ENCODE measurements around the gene LPCAT2.

Gene LPCAT2

GRCh38 chr16:55499951-55500529 is 8.8 kb upstream of the LPCAT2 start:
- no peak overlapping the region for H3K4me3 ChIP-seq (ENCODE audit: low read length)
- DNase-seq (ENCODE audit: low read depth, low spot score) = peak; percentile 47

GRCh38 chr16:55500530-55501011 is 8.3 kb upstream of the LPCAT2 start:
- no peak for DNase-seq (ENCODE audit: low read depth, low spot score)
- no peak overlapping the region for H3K4me3 ChIP-seq (ENCODE audit: low read length)

GRCh38 chr16:55501549-55502322 is 7.1 kb upstream of the LPCAT2 start:
- no peak for DNase-seq (ENCODE audit: low read depth, low spot score)

GRCh38 chr16:55502801-55503366 is 6.0 kb upstream of the LPCAT2 start:
- no peak for DNase-seq (ENCODE audit: low read depth, low spot score)
- no peak overlapping the region for H3K4me3 ChIP-seq (ENCODE audit: low read length)

More at GRCh38 chr16:55501549-55502322, 7.1 kb upstream of the LPCAT2 start:
- H3K4me3 ChIP-seq (ENCODE audit: low read length) = no peak overlapping the region

- no peak overlapping the region for H3K4me3 ChIP-seq (ENCODE audit: low read length)
- no peak for DNase-seq (ENCODE audit: low read depth, low spot score)
Measured at GRCh38 chr16:55503726-55504550, 4.9 kb upstream of the LPCAT2 start.

- no peak overlapping the region for H3K4me3 ChIP-seq (ENCODE audit: low read length)
Measured at GRCh38 chr16:55505333-55506015, 3.4 kb upstream of the LPCAT2 start.

GRCh38 chr16:55506083-55506482 is 2.8 kb upstream of the LPCAT2 start:
- H3K4me3 ChIP-seq (ENCODE audit: low read length) = no peak overlapping the region
- DNase-seq (ENCODE audit: low read depth, low spot score) = no peak

More at GRCh38 chr16:55505333-55506015, 3.4 kb upstream of the LPCAT2 start:
- DNase-seq (ENCODE audit: low read depth, low spot score) = no peak

GRCh38 chr16:55506708-55507107 is 2.2 kb upstream of the LPCAT2 start:
- H3K4me3 ChIP-seq (ENCODE audit: low read length) = no peak overlapping the region
- DNase-seq (ENCODE audit: low read depth, low spot score) = no peak

- no peak for DNase-seq (ENCODE audit: low read depth, low spot score)
Measured at GRCh38 chr16:55508271-55508921, 476 bp upstream of the LPCAT2 start.

GRCh38 chr16:55510185-55510805 is 1.4 kb downstream of the LPCAT2 start:
- DNase-seq (ENCODE audit: low read depth, low spot score) = no peak
- no peak overlapping the region for H3K4me3 ChIP-seq (ENCODE audit: low read length)

More at GRCh38 chr16:55508271-55508921, 476 bp upstream of the LPCAT2 start:
- peak overlapping the region; percentile 49 for H3K4me3 ChIP-seq (ENCODE audit: low read length)

- no peak for DNase-seq (ENCODE audit: low read depth, low spot score)
Measured at GRCh38 chr16:55512941-55513340, 4.1 kb downstream of the LPCAT2 start.

GRCh38 chr16:55513616-55514015 is 4.7 kb downstream of the LPCAT2 start:
- no peak overlapping the region for H3K4me3 ChIP-seq (ENCODE audit: low read length)
- no peak for DNase-seq (ENCODE audit: low read depth, low spot score)

More at GRCh38 chr16:55512941-55513340, 4.1 kb downstream of the LPCAT2 start:
- H3K4me3 ChIP-seq (ENCODE audit: low read length) = no peak overlapping the region

- DNase-seq (ENCODE audit: low read depth, low spot score) = no peak
- no peak overlapping the region for H3K4me3 ChIP-seq (ENCODE audit: low read length)
Measured at GRCh38 chr16:55515111-55515510, 6.2 kb downstream of the LPCAT2 start.

GRCh38 chr16:55521792-55522191 is 12.9 kb downstream of the LPCAT2 start:
- no peak for DNase-seq (ENCODE audit: low read depth, low spot score)
- H3K4me3 ChIP-seq (ENCODE audit: low read length) = no peak overlapping the region

GRCh38 chr16:55526441-55526840 is 17.6 kb downstream of the LPCAT2 start:
- no peak for DNase-seq (ENCODE audit: low read depth, low spot score)
- no peak overlapping the region for H3K4me3 ChIP-seq (ENCODE audit: low read length)

GRCh38 chr16:55527885-55528284 is 19.0 kb downstream of the LPCAT2 start:
- no peak for DNase-seq (ENCODE audit: low read depth, low spot score)
- no peak overlapping the region for H3K4me3 ChIP-seq (ENCODE audit: low read length)

- DNase-seq (ENCODE audit: low read depth, low spot score) = no peak
- H3K4me3 ChIP-seq (ENCODE audit: low read length) = no peak overlapping the region
Measured at GRCh38 chr16:55529018-55529417, 20.1 kb downstream of the LPCAT2 start.

- no peak overlapping the region for H3K4me3 ChIP-seq (ENCODE audit: low read length)
- DNase-seq (ENCODE audit: low read depth, low spot score) = no peak
Measured at GRCh38 chr16:55530316-55530856, 21.5 kb downstream of the LPCAT2 start.

Measured in Jurkat, Clone E6-1 (cell line).